ENCODE data around the gene KIF3B. TPM values are rescaled to one million over a fixed set of nuclear protein-coding genes. Genes with fewer than 3 reads are reported as not detected.

KIF3B gene
- total and polyA plus RNA-seq, 2 of the 13 experiments (the other 11 are each of a cell fraction or from before 2014, with no cell fraction given): 23.6 to 28.8 TPM

DNA sequence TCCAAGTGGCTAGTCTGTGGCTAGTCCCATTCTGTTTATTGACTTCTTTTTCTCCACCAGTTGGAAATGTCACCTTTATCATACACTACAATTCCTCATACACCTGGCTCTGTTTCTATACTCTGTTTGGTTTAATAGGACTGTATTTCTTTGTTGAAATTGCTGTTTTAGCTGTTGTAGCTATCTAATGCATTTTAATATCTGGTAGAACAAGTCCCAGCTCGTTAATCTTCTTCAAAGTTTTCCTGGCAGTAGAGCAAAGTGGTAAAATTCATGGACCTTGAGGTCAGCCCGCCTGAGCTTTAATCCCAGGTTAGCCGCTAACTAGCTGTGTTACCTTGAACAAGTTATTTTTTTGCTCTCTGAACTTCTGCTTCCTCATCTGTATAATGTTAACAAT is 70.8 kb downstream of the KIF3B start:
- no TSS peak for BruUV-seq (replicated peaks)
- no peak overlapping the region for H2AFZ ChIP-seq (ENCODE audit: low read length)
- peak overlapping the region; percentile 45 for H3K4me2 ChIP-seq (ENCODE audit: low read depth, low read length)
- FAIRE-seq: peak; percentile 40
- H3K79me2 ChIP-seq (ENCODE audit: insufficient read depth, low read length): no peaks in the 10 kb centered on the region
- DNase-seq (ENCODE audit: low spot score): no peak
- ChIA-PET POLR2A (interaction anchor here (1.0 to 1.6 kb wide), 3 partner anchors 10 to 16 kb away, joined by 3 to 4 read pairs (median 3); partner anchors contain the start of gene ASXL1), CTCF (ENCODE audit: low intra/inter-chr PET ratio, low total read pairs) (no interaction called here)
- no peak for ATAC-seq
- intact Hi-C loops (cut with micrococcal nuclease; ENCODE audit: unreplicated experiment): no loop called here
- no peaks in the 10 kb centered on the region for H3K36me3 ChIP-seq (replicated peaks in 1 of 2; ENCODE audit: control insufficient read depth in 1 of 2, insufficient read depth in 2 of 2, low read length in 2 of 2)
- peaks cover 42% of the 10 kb centered on the region for H3K4me1 ChIP-seq (ENCODE audit: insufficient read depth, low read length)
- no peak overlapping the region for H3K9ac ChIP-seq (ENCODE audit: insufficient read depth, low read depth, low read length)
- 29% methylated on average over 3 of the region's 3 CpGs for WGBS (ENCODE audit: low lambda C conversion rate)
- no peaks in the 10 kb centered on the region for H3K9me3 ChIP-seq (ENCODE audit: low read length)
- H3K4me3 ChIP-seq (replicated peaks in 1 of 3; ENCODE audit: insufficient read depth in 1 of 3, low read depth in 2 of 3, low read length in 3 of 3): no peak overlapping the region
- H3K27ac ChIP-seq (ENCODE audit: extremely low read length, insufficient read depth, low read length): no peak overlapping the region
- in situ Hi-C loops (cut with HindIII; ENCODE audit: extremely low pct_ligation_motif_present, low pct_unique_long_range_greater_than_20kb): no loop called here
- H3K27me3 ChIP-seq (ENCODE audit: control insufficient read depth in 1 of 2, insufficient read depth in 2 of 2, low read length in 2 of 2): no peaks in the 10 kb centered on the region
- H4K20me1 ChIP-seq (ENCODE audit: insufficient read depth, low read length): no peaks in the 10 kb centered on the region
- peak; percentile 44; the same call in 1 of the 2 replicates for TF ChIP-seq ZMYM2 (CRISPR knock-in tag; IDR thresholded peaks at IDR 0.05)
- TF ChIP-seq PCBP2 (optimal IDR thresholded peaks at IDR 0.05; ENCODE audit: low read depth, low read length, poor library complexity, severe bottlenecking): no peak
- TF ChIP-seq POGZ (CRISPR knock-in tag; IDR thresholded peaks at IDR 0.05): 0 out of 2 replicates have a peak, but pooled peaks have one; percentile 9
- TF ChIP-seq, protein P1, sequence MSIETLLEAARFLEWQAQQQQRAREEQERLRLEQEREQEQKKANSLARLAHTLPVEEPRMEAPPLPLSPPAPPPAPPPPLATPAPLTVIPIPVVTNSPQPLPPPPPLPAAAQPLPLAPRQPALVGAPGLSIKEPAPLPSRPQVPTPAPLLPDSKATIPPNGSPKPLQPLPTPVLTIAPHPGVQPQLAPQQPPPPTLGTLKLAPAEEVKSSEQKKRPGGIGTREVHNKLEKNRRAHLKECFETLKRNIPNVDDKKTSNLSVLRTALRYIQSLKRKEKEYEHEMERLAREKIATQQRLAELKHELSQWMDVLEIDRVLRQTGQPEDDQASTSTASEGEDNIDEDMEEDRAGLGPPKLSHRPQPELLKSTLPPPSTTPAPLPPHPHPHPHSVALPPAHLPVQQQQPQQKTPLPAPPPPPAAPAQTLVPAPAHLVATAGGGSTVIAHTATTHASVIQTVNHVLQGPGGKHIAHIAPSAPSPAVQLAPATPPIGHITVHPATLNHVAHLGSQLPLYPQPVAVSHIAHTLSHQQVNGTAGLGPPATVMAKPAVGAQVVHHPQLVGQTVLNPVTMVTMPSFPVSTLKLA (IDR thresholded peaks at IDR 0.05): no peak
- TF ChIP-seq, protein P2, sequence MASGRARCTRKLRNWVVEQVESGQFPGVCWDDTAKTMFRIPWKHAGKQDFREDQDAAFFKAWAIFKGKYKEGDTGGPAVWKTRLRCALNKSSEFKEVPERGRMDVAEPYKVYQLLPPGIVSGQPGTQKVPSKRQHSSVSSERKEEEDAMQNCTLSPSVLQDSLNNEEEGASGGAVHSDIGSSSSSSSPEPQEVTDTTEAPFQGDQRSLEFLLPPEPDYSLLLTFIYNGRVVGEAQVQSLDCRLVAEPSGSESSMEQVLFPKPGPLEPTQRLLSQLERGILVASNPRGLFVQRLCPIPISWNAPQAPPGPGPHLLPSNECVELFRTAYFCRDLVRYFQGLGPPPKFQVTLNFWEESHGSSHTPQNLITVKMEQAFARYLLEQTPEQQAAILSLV (CRISPR knock-in tag; IDR thresholded peaks at IDR 0.05; ENCODE audit: borderline replicate concordance): no peak
- TF ChIP-seq, protein P3, sequence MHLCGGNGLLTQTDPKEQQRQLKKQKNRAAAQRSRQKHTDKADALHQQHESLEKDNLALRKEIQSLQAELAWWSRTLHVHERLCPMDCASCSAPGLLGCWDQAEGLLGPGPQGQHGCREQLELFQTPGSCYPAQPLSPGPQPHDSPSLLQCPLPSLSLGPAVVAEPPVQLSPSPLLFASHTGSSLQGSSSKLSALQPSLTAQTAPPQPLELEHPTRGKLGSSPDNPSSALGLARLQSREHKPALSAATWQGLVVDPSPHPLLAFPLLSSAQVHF (CRISPR knock-in tag; IDR thresholded peaks at IDR 0.05): no peak
- peak; percentile 13; the same call in 1 of the 2 replicates for TF ChIP-seq STAG1 (CRISPR knock-in tag; IDR thresholded peaks at IDR 0.05)
- TF ChIP-seq ZNF264 (CRISPR knock-in tag; IDR thresholded peaks at IDR 0.05): peak; percentile 62; the same call in 1 of the 2 replicates
- TF ChIP-seq ONECUT2 (CRISPR knock-in tag; IDR thresholded peaks at IDR 0.05): 0 out of 2 replicates have a peak, but pooled peaks have one; percentile 14
- TF ChIP-seq SYNCRIP (IDR thresholded peaks at IDR 0.05; ENCODE audit: insufficient read depth, low read depth, low read length): no peak
- no peak for TF ChIP-seq FOXK2 (IDR thresholded peaks at IDR 0.05)
- TF ChIP-seq ZNF839 (CRISPR knock-in tag; IDR thresholded peaks at IDR 0.05; ENCODE audit: borderline replicate concordance): no peak
- 0 out of 2 replicates have a peak, but pooled peaks have one; percentile 19 for TF ChIP-seq KAT8 (CRISPR knock-in tag; IDR thresholded peaks at IDR 0.05)
- TF ChIP-seq, protein P4, sequence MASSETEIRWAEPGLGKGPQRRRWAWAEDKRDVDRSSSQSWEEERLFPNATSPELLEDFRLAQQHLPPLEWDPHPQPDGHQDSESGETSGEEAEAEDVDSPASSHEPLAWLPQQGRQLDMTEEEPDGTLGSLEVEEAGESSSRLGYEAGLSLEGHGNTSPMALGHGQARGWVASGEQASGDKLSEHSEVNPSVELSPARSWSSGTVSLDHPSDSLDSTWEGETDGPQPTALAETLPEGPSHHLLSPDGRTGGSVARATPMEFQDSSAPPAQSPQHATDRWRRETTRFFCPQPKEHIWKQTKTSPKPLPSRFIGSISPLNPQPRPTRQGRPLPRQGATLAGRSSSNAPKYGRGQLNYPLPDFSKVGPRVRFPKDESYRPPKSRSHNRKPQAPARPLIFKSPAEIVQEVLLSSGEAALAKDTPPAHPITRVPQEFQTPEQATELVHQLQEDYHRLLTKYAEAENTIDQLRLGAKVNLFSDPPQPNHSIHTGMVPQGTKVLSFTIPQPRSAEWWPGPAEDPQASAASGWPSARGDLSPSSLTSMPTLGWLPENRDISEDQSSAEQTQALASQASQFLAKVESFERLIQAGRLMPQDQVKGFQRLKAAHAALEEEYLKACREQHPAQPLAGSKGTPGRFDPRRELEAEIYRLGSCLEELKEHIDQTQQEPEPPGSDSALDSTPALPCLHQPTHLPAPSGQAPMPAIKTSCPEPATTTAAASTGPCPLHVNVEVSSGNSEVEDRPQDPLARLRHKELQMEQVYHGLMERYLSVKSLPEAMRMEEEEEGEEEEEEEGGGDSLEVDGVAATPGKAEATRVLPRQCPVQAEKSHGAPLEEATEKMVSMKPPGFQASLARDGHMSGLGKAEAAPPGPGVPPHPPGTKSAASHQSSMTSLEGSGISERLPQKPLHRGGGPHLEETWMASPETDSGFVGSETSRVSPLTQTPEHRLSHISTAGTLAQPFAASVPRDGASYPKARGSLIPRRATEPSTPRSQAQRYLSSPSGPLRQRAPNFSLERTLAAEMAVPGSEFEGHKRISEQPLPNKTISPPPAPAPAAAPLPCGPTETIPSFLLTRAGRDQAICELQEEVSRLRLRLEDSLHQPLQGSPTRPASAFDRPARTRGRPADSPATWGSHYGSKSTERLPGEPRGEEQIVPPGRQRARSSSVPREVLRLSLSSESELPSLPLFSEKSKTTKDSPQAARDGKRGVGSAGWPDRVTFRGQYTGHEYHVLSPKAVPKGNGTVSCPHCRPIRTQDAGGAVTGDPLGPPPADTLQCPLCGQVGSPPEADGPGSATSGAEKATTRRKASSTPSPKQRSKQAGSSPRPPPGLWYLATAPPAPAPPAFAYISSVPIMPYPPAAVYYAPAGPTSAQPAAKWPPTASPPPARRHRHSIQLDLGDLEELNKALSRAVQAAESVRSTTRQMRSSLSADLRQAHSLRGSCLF (CRISPR knock-in tag; IDR thresholded peaks at IDR 0.05; ENCODE audit: borderline replicate concordance): no peak
- TF ChIP-seq MED1 (CRISPR knock-in tag; IDR thresholded peaks at IDR 0.05): peak; percentile 46; the same call in 1 of the 2 replicates
- TF ChIP-seq MTA3 (CRISPR knock-in tag; IDR thresholded peaks at IDR 0.05): no peak
- TF ChIP-seq ZNF792 (CRISPR knock-in tag; IDR thresholded peaks at IDR 0.05): peak; percentile 11; the same call in 1 of the 2 replicates
- 0 out of 2 replicates have a peak, but pooled peaks have one; percentile 12 for TF ChIP-seq THAP11 (CRISPR knock-in tag; IDR thresholded peaks at IDR 0.05)
